HG02623 (cell line): ENCODE results near the gene MAD2L1.
"Not testable (repeated sequence)": the region's sequence is repeated elsewhere in the genome, so short reads cannot be mapped to it uniquely, and the experiment has no call there.

Experiments
- ATAC-seq: cut with Tn5 transposase; IDR thresholded peaks from one replicate; pipeline ENCODE4 v1.9.1; 2021; ENCODE audit warnings: moderate library complexity; ENCODE audit not compliant: unreplicated experiment

The MAD2L1 gene

DNA sequence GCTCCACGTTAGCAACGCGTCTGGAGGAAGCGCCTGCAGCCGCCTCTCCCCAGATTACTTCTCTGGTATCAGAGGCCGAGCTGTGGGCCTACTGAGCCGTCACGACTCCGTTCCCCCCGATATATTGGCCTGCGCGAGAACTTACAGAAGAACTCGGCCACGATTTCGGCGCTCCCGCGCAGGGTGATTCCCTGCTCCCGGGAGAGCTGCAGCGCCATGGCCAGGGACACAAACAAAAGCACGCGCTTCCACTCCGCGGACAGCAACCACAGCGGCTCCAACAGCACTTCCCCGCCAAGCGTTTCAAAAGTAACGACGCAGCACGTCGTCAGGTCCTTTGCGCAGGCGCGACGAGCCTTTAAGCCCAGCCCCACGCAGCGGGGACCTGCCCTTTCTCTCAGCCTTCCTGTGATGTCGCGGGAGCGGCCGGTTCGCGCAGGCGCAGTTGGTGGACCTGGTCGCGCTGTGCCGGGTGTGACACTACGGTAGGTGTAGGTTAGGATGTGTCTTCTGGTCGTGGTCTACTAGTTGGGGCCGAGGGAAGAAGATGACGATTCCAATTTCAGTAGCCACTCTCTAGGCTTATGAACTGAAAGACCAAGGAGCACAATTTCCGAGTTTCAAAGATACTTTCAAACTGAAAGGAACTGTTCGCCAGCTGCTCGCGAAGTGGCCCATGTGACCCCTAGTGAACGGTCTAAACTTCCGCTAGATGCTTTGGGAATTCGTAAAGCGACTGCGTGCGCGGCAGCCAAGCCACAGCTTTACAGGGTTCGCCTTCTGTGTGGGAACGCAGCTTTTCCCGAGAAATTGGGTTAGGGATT lies at the start of gene MAD2L1:
Gene MAD2L1, minus strand, starts transcription at position 332 of the 824 bp plus-strand sequence. Its CDS starts 114 bp downstream, at position 218.
- ATAC-seq = peak; percentile 83

DNA sequence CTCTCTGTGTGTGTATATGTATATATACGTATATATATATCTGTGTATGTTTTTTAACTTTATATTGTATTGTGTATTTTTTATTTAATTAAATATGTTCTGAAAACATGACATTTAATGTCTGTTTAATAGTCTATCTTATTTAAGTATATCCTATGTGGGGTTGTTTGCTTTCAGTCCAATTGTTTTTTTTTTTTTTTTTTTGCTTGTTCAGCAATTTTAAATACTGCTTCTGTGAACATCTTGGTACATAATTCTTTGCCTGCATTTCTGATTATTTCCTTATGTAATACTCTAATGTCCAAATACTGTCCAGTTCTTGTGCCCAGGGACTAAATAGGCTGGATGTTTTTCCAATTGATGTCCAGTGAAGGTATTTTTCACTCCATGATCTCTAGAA lies 45.1 kb upstream of the MAD2L1 start:
- ATAC-seq = no peak

DNA sequence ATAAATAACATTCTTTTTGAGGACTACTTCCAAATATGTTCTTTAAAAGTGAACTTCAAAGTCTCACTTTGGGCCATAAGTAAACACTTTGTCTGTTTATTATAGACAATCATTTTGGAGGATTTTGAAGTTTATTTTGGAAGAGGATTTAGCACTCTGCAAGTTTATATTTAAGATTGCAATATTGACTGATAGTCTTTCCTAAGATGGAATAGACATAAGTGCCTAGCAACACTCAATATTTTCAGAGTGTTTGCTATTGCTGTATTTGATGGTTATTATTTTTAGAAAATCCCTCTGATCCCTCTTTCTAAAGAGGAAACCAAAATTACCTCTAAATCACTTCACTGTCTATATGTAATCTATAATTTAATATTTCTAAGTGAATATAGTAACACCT lies 42.8 kb upstream of the MAD2L1 start:
- no peak for ATAC-seq

DNA sequence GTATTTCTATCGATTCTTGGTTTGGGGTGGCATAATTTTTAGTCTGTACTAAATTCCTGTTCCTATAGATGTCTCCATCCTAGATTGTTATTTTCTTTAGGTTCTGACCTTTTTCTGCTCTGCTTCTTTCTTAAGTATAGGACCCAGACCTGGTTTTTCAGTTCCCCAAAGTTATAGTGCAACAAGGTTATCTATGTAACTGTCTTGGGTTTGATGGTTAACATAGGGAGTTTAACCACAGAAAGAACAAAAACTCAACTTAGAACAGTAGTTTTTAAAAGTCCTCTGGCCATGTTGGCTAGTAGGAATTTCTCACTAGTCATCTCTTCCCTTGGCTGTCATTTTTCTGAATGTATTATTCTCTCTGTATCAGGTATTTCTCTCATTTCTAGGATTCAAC lies 38.8 kb upstream of the MAD2L1 start:
- peak; percentile 96 for ATAC-seq

DNA sequence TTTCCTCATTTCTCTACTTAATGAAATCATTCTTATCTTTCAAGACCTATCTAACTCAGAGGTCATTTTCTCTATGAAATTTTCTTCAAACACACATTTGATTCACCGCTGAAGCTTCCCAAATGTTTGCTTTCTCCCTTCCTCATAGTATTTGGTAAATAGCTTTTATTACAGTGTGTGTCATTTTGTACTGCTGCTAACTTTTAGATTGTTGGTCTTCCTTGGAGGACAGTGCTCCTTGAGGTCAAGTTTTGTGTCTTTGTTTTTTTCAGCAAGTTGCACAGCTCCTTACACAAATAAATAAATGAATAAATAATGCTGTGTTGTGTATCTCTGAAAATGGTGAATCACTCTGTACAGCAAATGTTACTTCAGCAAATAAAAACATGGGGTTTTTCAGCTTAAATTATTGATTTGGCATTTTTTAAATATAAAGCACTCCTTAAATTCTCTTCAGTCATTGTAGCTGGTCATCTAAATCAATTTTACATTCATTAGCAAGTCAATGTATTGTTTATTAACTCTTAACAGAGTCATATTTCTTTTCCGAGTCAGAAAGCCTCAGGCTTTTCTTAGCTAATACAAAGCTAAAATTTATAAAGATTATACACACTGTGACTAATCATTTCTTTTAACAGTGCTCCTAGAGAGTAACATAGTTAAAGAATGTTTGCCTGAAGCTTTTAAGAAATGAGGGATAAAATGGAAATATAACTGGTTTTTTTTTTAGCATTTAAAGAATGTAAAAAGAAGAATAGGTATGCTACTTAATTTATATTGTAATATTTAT lies 30.1 kb upstream of the MAD2L1 start:
- no peak for ATAC-seq

DNA sequence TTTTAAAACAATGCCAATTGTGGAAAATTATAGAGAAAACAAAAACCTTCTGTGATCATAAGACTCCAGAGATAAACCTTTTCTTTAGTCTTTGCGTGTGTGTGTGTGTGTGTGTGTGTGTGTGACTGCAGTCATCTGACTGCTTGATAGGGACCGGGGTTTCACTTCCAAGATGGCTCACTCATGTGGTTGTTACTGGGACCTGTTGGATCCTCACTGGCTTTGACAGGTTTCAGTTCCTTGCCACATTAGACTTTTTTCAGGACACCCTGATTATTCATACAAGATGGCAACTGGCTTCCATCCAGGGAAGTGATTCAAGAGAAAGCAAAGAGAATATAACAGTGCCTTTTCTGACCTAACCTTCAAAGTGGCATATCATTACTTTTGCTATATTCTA lies 21.9 kb upstream of the MAD2L1 start:
- no peak for ATAC-seq

DNA sequence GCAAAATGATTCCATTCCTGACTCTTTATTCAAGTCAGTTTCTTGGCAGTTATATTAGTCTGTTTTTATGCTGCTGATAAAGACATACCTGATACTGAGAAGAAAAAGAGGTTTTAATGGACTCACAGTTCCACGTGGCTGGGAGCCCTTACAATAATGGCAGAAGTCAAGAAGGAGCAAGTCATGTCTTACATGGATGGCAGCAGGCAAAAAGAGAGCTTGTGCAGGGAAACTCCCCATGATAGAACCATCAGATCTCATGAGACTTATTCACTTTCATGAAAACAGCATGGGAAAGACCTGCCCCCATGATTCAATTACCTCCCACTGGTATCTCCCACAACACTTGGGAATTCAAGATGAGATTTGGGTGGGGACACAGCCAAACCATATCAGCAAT lies 21.4 kb upstream of the MAD2L1 start:
- not testable (repeated sequence) for ATAC-seq

DNA sequence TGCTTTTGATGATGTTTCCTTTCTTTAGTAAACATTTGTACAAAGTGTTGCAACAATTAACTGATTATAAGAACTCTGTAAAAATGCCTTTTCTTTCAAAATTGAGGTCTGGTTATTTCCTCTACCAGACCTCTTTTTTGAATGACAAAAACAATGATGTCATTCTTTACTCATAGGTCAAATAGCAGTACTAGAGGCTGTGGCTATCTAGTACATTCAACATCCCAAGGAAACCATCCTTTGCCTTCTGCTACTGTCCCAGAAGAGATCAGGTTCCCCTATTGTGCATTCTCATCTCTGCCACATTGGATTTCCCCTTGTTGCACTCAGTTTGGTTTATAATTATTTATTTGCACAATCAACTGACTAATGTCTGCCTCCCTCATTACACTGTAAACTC lies 19.1 kb upstream of the MAD2L1 start:
- no peak for ATAC-seq

DNA sequence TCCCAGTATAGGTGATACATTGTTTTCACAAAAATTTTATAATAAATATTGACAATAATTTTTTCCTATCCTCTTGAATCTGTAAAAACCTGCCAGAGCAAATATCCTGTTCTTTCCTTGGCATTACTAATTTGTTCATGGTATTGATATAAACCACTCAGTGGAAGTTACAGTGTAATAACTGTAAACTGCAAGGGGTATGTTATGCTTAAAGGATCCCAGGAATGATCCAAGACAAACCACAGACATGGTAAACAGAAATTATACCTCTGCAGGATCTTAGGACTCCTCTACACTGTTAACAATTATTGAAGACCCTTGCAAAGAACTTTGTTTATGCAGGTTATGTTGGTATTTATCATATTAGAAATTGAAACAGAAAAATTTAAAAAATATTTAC lies 17.7 kb upstream of the MAD2L1 start:
- ATAC-seq = no peak

DNA sequence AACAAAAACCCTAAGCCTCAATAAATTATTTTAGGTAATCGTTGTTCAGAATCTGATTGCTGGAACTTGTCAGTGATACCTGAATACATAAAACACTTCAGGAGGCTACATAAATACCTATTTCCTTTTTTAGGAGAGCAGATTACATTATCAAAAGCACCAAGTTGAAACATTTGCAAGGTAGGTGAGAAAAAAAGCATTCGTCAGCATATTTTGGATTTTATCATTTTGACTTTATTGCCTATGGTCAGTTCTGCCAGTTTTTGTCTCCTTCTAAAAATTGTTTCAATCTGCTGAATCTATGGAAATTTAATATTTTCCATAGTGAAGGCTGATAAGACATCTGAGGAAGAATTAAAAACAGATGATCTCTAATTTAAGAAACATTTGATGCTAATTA lies 16.5 kb upstream of the MAD2L1 start:
- no peak for ATAC-seq

DNA sequence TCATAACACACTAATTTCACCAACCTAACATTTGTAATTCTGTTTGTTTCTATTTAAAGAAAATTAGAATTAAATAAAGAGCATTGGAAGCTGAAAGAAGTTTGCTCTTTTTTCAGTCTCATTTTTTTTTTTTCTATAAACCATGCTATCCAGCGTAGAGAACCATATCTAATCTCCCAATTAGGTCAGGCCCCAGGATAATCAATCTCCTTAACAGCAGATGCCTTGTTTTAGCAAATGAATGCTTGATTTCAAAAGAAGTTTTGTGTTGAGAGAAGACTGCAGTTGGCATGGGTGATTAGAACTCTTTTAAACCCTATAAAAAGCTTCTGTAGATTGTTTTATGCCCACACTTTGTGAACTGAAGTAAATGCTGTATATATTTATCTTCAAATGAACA lies 15.6 kb upstream of the MAD2L1 start:
- no peak for ATAC-seq

DNA sequence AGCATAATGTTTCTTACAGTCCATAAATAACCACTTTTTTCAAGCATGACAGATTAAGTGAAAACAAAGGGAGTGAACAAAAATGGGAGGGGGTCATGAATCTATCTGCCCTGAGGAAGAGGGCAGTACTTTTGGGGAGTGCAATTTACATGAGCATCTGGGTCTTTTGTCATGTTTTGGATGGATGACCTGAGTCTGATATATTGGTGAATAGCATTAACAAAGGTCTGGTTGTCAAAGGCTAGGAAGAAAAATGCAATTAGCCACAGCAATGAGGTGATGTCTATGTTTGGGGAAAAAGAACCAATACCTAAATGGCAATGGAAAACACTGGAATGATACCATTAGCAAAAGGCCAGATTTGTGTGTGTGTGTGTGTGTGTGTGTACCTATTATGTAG lies 15.1 kb upstream of the MAD2L1 start:
- ATAC-seq = no peak

DNA sequence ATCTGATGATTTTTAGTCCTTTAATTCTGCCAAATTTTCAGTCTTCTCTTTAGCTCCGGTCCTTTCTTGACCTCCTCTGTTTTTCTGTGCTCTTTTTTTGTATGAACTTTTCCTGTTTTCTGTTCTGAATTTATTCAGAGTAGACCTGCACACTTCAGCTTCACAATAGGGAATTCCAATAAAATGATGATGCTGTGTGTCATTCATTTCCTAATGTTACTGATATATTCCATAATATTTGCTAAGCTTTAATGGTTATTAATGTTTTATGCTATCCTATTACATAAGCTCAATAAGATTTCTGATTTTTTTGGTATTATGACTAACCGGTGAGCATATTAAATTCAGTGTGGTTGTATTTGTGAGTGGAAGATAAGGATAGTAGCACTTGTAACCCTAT lies 13.9 kb upstream of the MAD2L1 start:
- no peak for ATAC-seq

DNA sequence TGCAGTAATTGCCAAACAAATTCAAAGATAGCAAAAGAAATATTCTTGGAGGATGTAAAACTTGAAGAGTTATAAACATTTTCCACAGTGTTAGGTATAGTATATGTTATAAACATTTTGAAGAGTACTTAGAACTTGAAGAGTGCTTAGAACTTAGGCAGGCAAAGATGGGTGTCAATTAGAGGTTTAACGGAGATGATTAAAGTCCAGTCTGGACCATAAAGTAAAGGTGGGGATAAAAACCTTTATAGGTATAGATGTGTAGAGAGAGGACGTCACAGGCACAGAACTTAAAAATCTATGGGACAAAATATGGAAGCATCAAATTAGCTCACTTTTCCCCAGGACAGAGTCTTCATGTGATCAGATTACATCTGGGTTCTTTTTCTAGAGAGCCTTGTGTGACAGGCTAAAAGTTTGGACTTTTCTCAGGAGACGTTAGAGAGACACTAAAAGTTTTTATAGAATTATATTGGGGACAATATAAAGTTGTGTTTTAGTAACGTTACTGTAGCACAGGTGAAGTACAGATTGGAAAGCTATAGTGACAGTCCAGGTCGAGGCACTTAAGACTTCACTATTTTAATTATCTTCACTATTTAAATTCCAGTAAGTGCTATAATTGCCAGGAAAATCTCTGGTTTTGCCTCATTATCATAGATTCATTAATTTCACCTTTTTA lies 13.3 kb upstream of the MAD2L1 start:
- ATAC-seq = no peak

DNA sequence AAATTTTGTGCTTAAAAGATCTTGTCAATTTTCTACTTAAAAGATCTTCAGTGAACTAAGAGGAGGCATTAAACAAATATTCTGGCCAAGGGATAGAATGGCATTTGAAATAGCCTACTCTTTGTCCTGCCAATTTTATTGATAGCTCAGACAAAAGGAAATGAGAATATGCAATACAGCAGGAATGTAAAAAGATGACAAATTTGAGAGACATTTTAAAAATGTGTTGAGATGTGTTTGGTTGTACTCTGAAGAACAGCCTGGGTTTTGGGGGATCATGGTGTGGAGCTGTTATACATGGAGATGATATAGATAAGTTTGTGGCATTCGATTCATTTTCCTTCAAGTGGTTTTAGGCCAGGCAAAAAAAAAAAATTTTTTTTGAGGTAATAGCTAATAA lies 11.6 kb upstream of the MAD2L1 start:
- ATAC-seq = no peak

DNA sequence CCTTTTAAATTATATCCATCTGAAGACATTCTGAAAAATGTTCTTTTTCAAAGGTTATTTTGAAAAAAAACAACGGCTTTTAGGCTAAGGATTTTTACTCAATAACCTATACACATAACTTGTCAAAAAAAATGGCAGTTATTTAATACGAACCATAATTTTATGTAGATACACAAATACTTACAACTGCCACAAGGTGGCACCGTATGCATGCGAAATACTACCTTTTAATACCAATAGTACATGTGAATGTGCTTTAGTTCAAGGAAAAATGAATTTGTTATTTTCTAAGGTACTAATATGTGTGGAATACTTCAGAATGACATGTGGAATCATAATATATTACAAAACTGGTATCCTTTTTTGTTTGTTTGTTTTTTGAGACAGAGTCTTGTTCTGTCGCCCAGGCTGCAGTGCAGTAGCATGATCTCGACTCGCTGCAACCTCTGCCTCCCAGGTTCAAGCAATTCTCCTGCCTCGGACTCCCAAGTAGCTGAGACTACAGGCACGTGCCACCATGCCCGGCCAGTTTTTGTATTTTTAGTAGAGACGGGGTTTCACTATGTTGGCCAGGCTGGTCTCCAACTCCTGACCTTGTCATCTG lies 4.6 kb upstream of the MAD2L1 start:
- ATAC-seq = no peak

DNA sequence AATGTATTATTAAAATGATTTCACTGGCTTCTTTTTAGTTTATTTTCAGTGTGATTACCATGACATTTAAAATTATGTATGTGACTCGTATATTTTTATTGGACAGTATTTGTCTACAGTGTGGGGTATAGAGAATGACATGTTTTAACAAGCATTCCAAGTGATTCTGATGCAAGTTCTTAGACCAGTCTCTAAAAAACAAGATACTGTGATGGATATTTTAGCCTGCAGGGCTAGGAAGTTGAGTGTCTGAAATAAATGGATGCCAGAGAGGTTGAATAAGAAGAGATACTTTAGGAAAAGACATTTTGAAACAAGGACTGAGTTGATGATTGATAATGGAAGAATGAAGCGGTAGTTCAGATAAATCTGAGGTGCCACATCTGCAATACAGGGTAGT lies 3.5 kb upstream of the MAD2L1 start:
- no peak for ATAC-seq

DNA sequence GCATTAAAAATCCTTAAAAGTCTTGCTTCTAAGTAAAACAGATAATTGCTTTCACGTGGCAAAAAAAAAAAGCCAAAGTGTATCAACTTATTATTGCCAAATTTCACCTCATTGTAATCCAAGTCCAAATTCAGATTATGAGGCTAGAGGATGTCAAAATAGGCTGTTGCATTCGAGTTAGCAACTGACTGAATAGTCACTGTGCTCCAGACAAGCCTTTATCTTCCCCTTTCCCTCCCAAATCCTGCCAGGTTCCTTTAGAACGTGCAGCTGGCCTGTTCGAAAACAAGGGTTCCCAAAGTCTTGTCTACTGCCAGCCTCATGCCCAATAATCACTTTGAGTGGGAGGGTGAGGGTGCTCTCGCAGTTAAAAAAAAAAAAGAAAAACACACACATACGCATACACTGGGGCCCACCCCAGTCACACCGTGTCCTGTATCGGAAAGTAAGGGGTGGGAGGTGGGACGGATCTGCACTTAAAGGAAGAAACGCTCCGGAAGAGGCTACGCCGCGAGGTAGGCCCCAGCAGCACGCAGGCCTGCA lies 603 bp downstream of the MAD2L1 start:
- ATAC-seq = peak; percentile 49

DNA sequence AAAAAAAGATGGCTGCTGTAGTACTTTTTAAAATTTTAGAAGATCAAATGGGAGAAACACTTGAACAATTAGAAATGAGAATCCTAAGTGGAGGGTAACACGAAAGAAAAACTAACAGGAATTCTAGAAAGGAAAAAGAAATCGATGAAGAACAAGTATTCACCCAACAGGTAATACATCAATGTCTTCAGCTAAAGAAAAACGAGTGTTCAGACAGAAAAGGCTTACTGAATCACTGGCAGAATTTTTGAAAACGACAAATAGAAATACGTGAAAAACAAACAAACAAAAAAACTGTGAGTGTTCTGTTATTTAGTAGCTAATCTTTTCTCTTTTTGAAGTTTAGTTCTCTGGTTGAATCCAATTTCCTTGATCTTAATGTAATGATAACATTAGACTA lies 1.8 kb downstream of the MAD2L1 start:
- ATAC-seq = no peak

DNA sequence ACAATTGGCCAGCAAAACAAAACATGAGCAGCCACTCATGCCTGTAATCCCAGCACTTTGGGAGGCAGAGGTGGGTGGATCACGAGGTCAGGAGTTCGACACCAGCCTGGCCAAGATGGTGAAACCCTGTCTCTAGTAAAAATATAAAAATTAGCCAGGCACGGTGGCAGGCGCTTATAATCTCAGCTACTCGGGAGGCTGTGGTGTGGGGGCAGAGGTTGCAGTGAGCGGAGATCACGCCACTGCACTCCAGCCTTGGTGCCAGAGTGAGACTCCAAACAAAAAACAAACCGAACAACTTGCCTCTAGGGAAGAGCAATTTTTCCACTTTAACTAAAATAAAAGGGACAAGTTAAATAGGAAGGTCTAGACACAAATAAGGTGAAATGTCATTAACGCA lies 2.9 kb downstream of the MAD2L1 start:
- not testable (repeated sequence) for ATAC-seq

DNA sequence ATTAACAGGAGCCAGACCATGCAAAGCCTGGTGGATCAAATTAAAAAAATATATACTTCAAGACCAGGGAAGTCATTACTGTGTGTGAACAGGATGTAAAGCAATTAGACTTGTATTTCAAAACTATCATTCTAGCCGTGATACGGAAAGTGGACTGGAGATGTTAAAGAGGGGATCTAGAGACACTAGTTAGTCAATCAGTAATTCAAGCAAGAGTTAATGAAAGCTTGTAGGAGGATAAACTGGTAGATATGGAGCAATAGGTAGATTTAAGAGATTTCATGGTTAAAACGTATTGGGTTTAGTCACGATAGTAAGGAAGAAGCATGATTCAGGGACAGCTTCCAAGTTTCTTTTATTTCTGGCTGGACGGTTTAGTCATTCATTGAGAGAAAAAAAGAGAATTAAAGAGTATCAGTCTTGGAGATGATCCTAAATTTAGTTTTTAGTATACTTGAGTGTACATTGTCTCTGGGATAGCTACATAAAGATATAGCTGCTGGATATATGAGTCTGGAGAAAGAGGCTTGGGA lies 3.9 kb downstream of the MAD2L1 start:
- no peak for ATAC-seq
